ENCODE measurements around the gene FGD6. TPM values are rescaled to one million over a fixed set of nuclear protein-coding genes. Genes with fewer than 3 reads are reported as not detected.
"Not testable (repeated sequence)": the region's sequence is repeated elsewhere in the genome, so short reads cannot be mapped to it uniquely, and the experiment has no call there.

FGD6 gene
- total RNA-seq, 1 donor from 2014 or later, result 42.1 TPM

GRCh38 chr12:95142431-95143151, 74.7 kb downstream of the FGD6 start:
- H3K9me3 Mint-ChIP-seq (ENCODE audit: unreplicated experiment), result peaks cover 10% of the 10 kb centered on the region
- no peak overlapping the region for H3K4me3 Mint-ChIP-seq (ENCODE audit: unreplicated experiment)
- H3K27ac Mint-ChIP-seq (ENCODE audit: unreplicated experiment), result peak overlapping the region; percentile 26
- H3K36me3 Mint-ChIP-seq (ENCODE audit: unreplicated experiment), result no peaks in the 10 kb centered on the region
- TF ChIP-seq CTCF (IDR thresholded peaks at IDR 0.05; ENCODE audit: partially characterized antibody, unreplicated experiment), result no peak
- no peak for DNase-seq
- peaks cover 36% of the 10 kb centered on the region for H3K4me1 Mint-ChIP-seq (ENCODE audit: low read depth, unreplicated experiment)
- peaks cover 11% of the 10 kb centered on the region for H3K27me3 Mint-ChIP-seq (ENCODE audit: unreplicated experiment)

- peaks cover 5% of the 10 kb centered on the region for H3K27me3 Mint-ChIP-seq (ENCODE audit: unreplicated experiment)
- H3K36me3 Mint-ChIP-seq (ENCODE audit: unreplicated experiment), result no peaks in the 10 kb centered on the region
- no peak overlapping the region for H3K4me3 Mint-ChIP-seq (ENCODE audit: unreplicated experiment)
- DNase-seq, result no peak
- H3K9me3 Mint-ChIP-seq (ENCODE audit: unreplicated experiment), result peaks cover 3% of the 10 kb centered on the region
- H3K4me1 Mint-ChIP-seq (ENCODE audit: low read depth, unreplicated experiment), result peaks cover 24% of the 10 kb centered on the region
- H3K27ac Mint-ChIP-seq (ENCODE audit: unreplicated experiment), result no peak overlapping the region
- no peak for TF ChIP-seq CTCF (IDR thresholded peaks at IDR 0.05; ENCODE audit: partially characterized antibody, unreplicated experiment)
These were observed 76.0 kb downstream of the FGD6 start for GRCh38 chr12:95141310-95141709.

DNA sequence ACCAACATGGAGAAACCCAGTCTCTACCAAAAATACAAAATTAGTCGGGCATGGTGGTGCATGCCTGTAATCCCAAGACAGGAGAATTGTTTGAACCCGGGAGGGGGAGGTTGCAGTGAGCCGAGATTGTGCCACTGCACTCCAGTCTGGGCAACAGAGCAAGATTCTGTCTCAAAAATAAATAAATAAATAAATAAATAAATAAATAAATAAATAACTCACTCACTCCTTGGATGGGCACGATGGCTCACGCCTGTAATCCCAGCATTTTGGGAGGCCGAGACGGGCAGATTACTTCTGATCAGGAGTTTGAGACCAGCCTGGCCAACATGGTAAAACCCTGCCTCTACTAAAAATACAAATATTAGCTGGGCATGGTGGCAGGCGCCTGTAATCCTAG, 79.2 kb downstream of the FGD6 start:
- not testable (repeated sequence) for DNase-seq; H3K27ac Mint-ChIP-seq (ENCODE audit: unreplicated experiment); H3K4me3 Mint-ChIP-seq (ENCODE audit: unreplicated experiment); H3K27me3 Mint-ChIP-seq (ENCODE audit: unreplicated experiment); H3K36me3 Mint-ChIP-seq (ENCODE audit: unreplicated experiment); H3K4me1 Mint-ChIP-seq (ENCODE audit: low read depth, unreplicated experiment); H3K9me3 Mint-ChIP-seq (ENCODE audit: unreplicated experiment)

- Mint-ChIP-seq H3K27me3 (ENCODE audit: unreplicated experiment) (peaks cover 2% of the 10 kb centered on the region), H3K4me1 (ENCODE audit: low read depth, unreplicated experiment) (no peaks in the 10 kb centered on the region), H3K4me3 (ENCODE audit: unreplicated experiment) (no peak overlapping the region), H3K27ac (ENCODE audit: unreplicated experiment) (no peak overlapping the region), H3K9me3 (ENCODE audit: unreplicated experiment) (no peaks in the 10 kb centered on the region), H3K36me3 (ENCODE audit: unreplicated experiment) (no peaks in the 10 kb centered on the region)
- no peak for TF ChIP-seq CTCF (IDR thresholded peaks at IDR 0.05; ENCODE audit: partially characterized antibody, unreplicated experiment)
- no peak for DNase-seq
These were observed 80.7 kb downstream of the FGD6 start for GRCh38 chr12:95136598-95136997.

GRCh38 chr12:95134085-95134484, 83.2 kb downstream of the FGD6 start:
- H3K36me3 Mint-ChIP-seq (ENCODE audit: unreplicated experiment), result no peaks in the 10 kb centered on the region
- no peak for DNase-seq
- H3K4me1 Mint-ChIP-seq (ENCODE audit: low read depth, unreplicated experiment), result no peaks in the 10 kb centered on the region
- H3K4me3 Mint-ChIP-seq (ENCODE audit: unreplicated experiment), result no peak overlapping the region
- no peak for TF ChIP-seq CTCF (IDR thresholded peaks at IDR 0.05; ENCODE audit: partially characterized antibody, unreplicated experiment)
- no peaks in the 10 kb centered on the region for H3K9me3 Mint-ChIP-seq (ENCODE audit: unreplicated experiment)
- H3K27ac Mint-ChIP-seq (ENCODE audit: unreplicated experiment), result no peak overlapping the region
- peaks cover 2% of the 10 kb centered on the region for H3K27me3 Mint-ChIP-seq (ENCODE audit: unreplicated experiment)

All from glutamatergic neuron (in vitro differentiated cells).